GM21619 (cell line): ENCODE data around the gene ZMIZ1.
"Not testable (repeated sequence)": the region's sequence is repeated elsewhere in the genome, so short reads cannot be mapped to it uniquely, and the experiment has no call there.

Source experiments
- ATAC-seq: cut with Tn5 transposase; IDR thresholded peaks from one replicate; pipeline ENCODE4 v1.9.1; 2021; ENCODE audit not compliant: unreplicated experiment

ZMIZ1 gene

GRCh38 chr10:79279047-79279446 is 210.3 kb downstream of the ZMIZ1 start:
- ATAC-seq = not testable (repeated sequence)

GRCh38 chr10:79280956-79281355 is 212.2 kb downstream of the ZMIZ1 start:
- ATAC-seq = no peak

GRCh38 chr10:79282388-79282787 is 213.6 kb downstream of the ZMIZ1 start:
- no peak for ATAC-seq

GRCh38 chr10:79283616-79284015 is 214.8 kb downstream of the ZMIZ1 start:
- ATAC-seq = no peak

- ATAC-seq = no peak
Observed at GRCh38 chr10:79284158-79284871, 215.5 kb downstream of the ZMIZ1 start.

- ATAC-seq = peak; percentile 73
Observed at GRCh38 chr10:79285315-79286197, 216.8 kb downstream of the ZMIZ1 start.

- ATAC-seq = peak; percentile 76
Observed at GRCh38 chr10:79286318-79286951, 217.7 kb downstream of the ZMIZ1 start.

GRCh38 chr10:79287973-79288723 is 219.4 kb downstream of the ZMIZ1 start:
- no peak for ATAC-seq

GRCh38 chr10:79289801-79290200 is 221.0 kb downstream of the ZMIZ1 start:
- ATAC-seq = no peak

GRCh38 chr10:79292026-79292766 is 223.4 kb downstream of the ZMIZ1 start:
- ATAC-seq = no peak

- ATAC-seq = no peak
Observed at GRCh38 chr10:79292891-79293746, 224.4 kb downstream of the ZMIZ1 start.

GRCh38 chr10:79293841-79294581 is 225.2 kb downstream of the ZMIZ1 start:
- ATAC-seq = no peak

- peak; percentile 39 for ATAC-seq
Observed at GRCh38 chr10:79295563-79295962, 226.8 kb downstream of the ZMIZ1 start.

GRCh38 chr10:79296431-79296830 is 227.7 kb downstream of the ZMIZ1 start:
- no peak for ATAC-seq

- no peak for ATAC-seq
Observed at GRCh38 chr10:79298403-79299244, 229.9 kb downstream of the ZMIZ1 start.

- no peak for ATAC-seq
Observed at GRCh38 chr10:79299397-79300241, 230.9 kb downstream of the ZMIZ1 start.

- ATAC-seq = no peak
Observed at GRCh38 chr10:79300711-79301110, 231.9 kb downstream of the ZMIZ1 start.
